C1 segment of cervical spinal cord (tissue), 14 donors: ENCODE data around the gene SLC25A11.

ENCODE experiments used
- DNase-seq, 14 donors: peaks; one replicate each; lab custom pipeline; 2025; lab: John Stamatoyannopoulos, UW

The SLC25A11 gene, protein sequence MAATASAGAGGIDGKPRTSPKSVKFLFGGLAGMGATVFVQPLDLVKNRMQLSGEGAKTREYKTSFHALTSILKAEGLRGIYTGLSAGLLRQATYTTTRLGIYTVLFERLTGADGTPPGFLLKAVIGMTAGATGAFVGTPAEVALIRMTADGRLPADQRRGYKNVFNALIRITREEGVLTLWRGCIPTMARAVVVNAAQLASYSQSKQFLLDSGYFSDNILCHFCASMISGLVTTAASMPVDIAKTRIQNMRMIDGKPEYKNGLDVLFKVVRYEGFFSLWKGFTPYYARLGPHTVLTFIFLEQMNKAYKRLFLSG

DNA sequence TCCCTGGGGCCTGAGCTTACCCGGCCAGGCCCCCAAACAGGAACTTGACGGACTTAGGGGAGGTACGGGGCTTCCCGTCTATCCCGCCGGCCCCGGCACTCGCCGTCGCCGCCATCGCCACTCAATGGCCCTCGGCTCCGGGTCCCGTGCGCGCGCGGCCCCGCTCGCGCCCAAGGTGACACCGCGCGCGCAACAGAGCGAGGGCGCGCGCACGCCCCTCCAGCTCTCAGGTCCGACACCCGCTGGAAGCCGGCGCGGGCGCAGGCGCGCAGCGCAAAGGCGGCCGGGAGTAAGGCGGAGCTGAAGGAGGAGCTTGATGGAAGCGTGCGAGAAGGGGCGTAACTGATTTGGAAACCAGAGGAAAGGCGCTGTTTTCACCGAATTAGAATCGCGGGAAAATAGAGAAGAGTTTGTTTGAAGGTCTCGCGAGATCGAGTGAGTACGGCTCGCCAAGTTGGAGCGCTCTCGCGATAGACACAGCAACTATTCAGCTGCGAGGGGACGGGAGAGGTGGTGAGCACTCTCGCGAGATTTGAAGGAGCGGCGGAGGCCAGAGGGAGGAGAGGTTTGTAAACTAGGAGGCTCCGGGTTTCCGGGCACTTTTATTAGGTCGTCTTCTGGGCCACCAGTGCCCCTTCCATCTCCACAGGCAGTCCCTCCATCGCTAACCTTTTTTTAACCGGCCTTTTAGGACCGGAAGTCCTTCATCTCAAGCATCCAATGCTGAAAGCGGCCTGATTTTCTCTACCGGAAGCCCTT lies at the start of gene SLC25A11, which contains the start of gene RNF167:
TSS of gene SLC25A11 (minus strand) at position 251 of the 759 bp plus-strand sequence. CDS start at position 115, 136 bp downstream.
TSS of gene RNF167 (plus strand) at position 473 of the 759 bp plus-strand sequence. CDS start 642 bp downstream, outside the sequence.
- peak; percentile 73 to 99 (median 96) for DNase-seq

DNA sequence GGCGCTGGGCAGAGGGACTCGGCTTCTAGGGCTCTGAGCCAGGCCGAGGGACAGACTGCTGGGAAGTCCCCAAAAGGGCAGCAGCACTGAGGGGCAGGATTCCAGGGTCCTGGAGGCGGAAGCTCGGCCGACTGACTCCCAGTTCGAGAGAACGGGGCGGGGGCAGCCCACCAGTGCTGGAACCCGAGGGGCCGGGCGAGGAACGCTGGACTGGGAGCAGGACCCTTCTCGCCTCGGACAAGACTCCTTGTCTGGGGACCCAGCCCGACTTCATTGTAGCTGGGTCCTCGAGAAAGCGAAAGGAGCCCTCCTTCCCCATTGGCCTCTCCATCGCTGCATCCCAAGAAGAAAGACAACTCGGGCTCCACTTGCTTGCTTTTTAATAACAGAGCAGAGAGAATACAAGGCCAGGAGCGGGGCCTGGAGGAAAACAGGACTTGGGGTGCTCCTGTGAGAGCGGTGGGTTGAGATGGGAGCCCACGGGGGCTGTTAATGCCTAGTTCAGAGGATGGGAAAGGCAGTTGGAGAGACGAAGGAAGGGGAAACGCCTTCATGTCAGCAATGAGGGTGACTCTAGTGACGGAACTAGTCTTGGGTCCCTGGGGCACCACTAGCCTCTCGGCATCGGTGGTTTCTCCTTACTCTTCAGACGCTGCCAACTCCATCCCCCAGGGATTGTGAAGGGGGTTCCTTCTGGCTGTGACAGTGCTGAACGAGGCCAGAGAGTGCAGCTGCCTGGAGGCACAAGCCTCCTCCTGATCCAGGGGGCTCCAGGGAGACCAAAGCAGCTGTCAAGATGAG lies 48.1 kb upstream of the SLC25A11 start:
- DNase-seq: peak in 2 of 14 donors; percentile 37 to 51

DNA sequence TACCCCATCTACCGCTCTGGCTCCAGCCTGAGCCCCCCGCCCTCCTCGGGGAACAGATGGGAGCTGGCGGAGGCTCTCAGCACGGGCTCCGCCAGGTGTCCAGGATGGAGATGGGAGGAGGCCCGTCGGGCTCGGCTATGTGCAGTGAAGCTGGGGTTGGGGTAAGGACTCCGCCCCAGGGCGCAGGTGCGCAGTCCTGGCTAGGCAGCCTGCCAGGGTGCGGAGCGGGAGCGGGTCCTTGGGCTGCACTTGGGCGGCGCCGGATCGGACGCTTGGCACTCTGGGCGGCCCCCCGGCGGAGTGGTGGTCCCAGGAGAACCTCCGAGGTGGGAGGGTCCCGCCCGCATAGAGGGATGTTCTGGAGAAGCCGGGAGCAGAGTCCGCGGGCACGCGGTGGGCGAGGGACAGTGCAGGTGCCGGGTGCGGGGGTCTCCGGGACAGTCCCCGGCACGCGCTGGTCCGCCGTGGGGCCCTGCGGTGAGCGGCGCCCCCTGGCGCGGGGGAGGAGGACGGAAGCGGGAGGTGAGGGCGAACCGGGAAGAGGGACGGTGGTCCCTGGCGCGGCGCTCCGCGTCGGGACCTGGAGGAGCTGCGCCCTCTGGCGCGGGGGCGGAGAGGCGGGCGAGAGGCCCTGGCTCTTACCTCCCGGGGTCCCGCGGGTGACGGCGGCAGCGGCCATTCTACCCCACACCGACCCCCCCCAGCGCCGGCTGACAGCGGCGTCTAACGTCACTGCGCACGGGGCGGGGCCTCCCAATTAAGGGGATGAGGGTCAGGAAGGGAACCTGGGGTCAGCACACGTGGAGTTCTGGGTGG lies 47.3 kb upstream of the SLC25A11 start, which contains the start of gene CAMTA2:
TSS of gene CAMTA2 (minus strand) at position 725 of the 816 bp plus-strand sequence. CDS start 1,453 bp downstream, outside the sequence.
- peak; percentile 27 to 88 (median 76) for DNase-seq

DNA sequence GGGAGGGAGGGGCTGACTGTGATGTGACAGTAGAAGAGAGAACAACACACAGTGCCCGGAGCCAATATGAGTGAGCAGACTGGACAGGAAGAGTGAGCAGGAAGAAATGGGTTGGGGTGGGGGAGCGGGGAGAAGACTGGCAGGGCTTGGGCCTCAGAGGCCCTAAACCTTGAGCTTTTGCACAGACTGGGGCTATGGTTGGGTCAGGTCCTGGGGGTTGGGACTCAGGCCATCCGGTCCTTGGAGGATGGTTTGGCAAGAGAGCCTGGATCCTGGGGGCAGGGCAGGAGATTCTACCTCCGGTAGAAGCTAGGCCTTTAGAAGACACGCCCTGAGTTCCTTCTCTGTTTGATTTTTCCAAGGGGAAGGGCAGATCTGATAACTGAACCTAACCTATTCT lies 46.6 kb upstream of the SLC25A11 start:
- DNase-seq: peak in 1 of 14 donors; percentile 73

- DNase-seq: no peak
These were observed 42.5 kb upstream of the SLC25A11 start for GRCh38 chr17:4982305-4982704.

DNA sequence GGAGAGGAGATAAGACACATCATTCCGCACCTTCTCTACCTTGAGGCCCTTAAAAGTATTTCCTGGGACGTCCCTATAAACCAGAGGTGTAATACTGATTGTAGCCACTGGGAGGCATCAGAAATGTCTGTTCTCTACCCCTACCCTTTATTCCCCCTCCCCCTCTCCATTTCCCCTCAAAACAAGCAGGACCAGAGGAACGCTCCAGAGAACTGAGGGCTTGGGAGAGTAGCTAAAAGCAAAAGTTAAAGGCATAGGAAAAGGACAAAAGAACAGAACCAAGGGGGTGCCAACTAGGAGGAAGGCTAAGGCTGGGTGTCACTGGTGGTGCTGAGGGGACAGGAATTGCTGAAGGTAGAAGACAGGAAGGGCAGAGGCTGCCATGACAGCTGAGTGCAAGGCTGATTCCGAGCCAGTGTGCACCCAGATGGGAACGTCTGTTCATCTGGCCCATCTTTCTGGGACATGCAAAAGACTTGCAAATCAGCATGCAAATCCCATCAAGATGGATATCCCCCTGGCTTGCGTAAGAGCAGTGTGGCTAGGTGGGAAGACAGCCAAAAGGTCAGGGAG lies 40.9 kb upstream of the SLC25A11 start:
- peak in 1 of 14 donors; percentile 2 for DNase-seq

GRCh38 chr17:4978726-4979125 lies 38.9 kb upstream of the SLC25A11 start:
- DNase-seq: no peak

GRCh38 chr17:4974115-4974670 lies 34.3 kb upstream of the SLC25A11 start:
- DNase-seq: no peak

- no peak for DNase-seq
These were observed 33.6 kb upstream of the SLC25A11 start for GRCh38 chr17:4973256-4974114.

- DNase-seq: no peak
These were observed 32.9 kb upstream of the SLC25A11 start for GRCh38 chr17:4972752-4973151.

GRCh38 chr17:4972322-4972721 lies 32.5 kb upstream of the SLC25A11 start:
- DNase-seq: no peak

DNA sequence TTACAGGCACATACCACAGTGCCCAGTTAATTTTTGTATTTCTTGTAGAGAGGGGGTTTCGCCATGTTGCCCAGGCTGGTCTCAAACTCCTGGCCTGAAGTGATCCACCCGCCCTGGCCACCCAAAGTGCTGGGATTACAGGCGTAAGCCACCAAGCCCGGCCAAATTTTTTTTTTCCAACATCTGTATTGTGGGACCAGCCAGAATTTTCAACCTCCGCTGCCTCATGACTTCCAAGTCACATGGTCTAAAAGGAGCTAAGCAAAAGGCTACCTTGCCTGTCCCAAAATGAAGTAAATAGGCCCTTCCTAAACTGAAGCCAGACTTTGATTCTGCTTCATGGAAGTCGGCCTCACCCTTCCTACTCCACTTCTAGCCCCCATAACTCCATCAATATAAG lies 32.0 kb upstream of the SLC25A11 start:
- DNase-seq: no peak

DNA sequence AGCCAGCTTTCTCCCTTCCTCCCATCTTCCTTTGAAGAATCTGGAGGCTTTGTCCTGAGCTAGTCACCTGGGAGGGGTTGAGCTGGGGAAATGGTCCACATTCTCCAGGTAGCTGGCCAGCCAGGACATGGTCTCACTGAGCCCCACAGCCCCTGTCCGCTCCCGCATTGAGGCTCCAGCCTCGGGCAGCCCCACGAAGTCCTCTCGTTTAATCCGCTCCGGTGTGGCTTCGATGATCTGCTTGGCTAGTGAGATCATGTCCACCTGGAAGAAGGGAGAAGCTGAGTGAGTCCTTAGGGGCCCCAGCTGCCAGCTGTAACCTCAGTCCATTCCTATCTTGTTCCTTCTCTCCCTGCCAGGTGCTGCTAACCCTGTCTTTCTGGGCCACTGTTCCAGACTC lies 30.4 kb upstream of the SLC25A11 start:
- DNase-seq: no peak

- no peak for DNase-seq
These were observed 29.8 kb upstream of the SLC25A11 start for GRCh38 chr17:4969551-4970173.

DNA sequence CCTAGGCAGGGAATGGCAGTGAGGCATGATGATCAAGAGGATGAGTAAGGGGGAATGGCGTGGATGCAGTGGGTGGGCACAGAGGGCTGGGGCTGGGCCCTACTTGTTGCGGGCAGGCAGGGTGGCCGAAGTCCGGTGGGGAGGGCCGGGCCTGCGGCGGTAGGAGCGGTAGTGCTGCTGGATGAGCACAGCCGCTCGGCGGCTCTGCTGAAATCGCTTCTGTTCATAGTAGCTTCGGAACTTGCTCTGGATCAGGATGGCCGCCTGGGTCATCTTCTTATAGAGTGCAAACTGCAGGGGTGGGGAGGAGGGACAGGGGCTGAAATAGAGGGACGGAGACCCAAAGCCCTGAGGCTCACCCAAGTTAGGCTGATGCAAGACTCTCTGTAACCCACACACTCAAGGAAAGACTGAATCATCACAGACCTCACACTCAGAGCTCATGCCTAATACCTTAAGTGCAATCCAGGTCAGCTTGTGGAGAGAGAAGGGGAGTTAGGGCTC lies 29.3 kb upstream of the SLC25A11 start:
- DNase-seq: no peak

DNA sequence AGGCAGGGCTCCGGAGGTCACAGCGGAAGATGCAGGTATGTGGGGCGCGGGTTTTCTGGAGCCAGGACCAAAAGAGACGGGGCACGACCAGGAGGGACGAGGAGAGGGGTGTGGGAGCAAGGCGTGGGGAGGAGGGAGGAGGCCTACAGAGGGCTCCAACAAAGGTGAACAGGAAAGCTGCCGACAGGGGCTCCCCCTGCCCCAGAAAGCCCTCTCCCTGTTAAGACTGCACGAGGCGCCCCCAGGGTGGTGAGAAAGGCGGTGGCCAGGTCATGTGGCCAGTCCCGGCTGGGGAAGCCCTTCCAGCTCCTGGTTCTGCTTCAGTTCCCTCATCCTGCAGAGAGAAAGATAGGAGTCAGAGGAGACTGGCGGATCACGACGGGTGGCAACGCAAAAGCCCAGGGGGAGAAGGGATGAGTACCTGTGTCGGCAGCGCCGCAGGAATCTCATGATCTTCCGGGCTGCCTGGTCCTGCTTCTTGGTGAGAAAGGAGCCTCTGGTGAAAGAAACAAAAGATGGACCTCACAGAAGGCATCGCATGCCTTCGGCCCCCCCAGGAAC lies 28.7 kb upstream of the SLC25A11 start:
- DNase-seq: peak in 6 of 14 donors; percentile 32 to 49 (median 36)

GRCh38 chr17:4967539-4968485 lies 28.0 kb upstream of the SLC25A11 start, which contains the start of gene SPAG7:
Gene SPAG7, minus strand, starts transcription at chr17:4967817. Its CDS starts 13 bp downstream, at chr17:4967804.
- peak; percentile 94 to 100 (median 99) for DNase-seq
